Measurements from ENCODE around the gene UMPS.

Gene UMPS

GRCh38 chr3:124685067-124685466 lies 45.2 kb upstream of the UMPS start:
- no peak for TF ChIP-seq TCF12 (IDR thresholded peaks at IDR 0.05; ENCODE audit: low read depth)
- TF ChIP-seq USF1 (IDR thresholded peaks at IDR 0.05): no peak
- no peak for TF ChIP-seq TAF1 (IDR thresholded peaks at IDR 0.05; ENCODE audit: low read depth)
- no peak for TF ChIP-seq CEBPB (IDR thresholded peaks at IDR 0.05)

GRCh38 chr3:124685481-124685880 lies 44.8 kb upstream of the UMPS start:
- no peak for TF ChIP-seq TCF12 (IDR thresholded peaks at IDR 0.05; ENCODE audit: low read depth)
- TF ChIP-seq YY1 (IDR thresholded peaks at IDR 0.05; ENCODE audit: low read depth): no peak
- TF ChIP-seq CREB1 (IDR thresholded peaks at IDR 0.05; ENCODE audit: low read depth): no peak
- no peak for TF ChIP-seq EGR1 (IDR thresholded peaks at IDR 0.05)
- TF ChIP-seq REST (IDR thresholded peaks at IDR 0.05; ENCODE audit: low read depth): no peak
- no peak for TF ChIP-seq ZBTB7A (IDR thresholded peaks at IDR 0.05; ENCODE audit: low read depth)
- TF ChIP-seq MAX (IDR thresholded peaks at IDR 0.05): no peak
- no peak for TF ChIP-seq EP300 (IDR thresholded peaks at IDR 0.05; ENCODE audit: borderline replicate concordance)
- TF ChIP-seq TEAD4 (IDR thresholded peaks at IDR 0.05): no peak
- no peak for TF ChIP-seq FOXM1 (IDR thresholded peaks at IDR 0.05; ENCODE audit: borderline replicate concordance, low read depth)
- no peak for TF ChIP-seq RAD21 (IDR thresholded peaks at IDR 0.05; ENCODE audit: low read depth)
- TF ChIP-seq TAF1 (IDR thresholded peaks at IDR 0.05; ENCODE audit: low read depth): no peak
- no peak for TF ChIP-seq USF1 (IDR thresholded peaks at IDR 0.05)

- TF ChIP-seq ZBTB7A (IDR thresholded peaks at IDR 0.05; ENCODE audit: low read depth): no peak
- TF ChIP-seq FOXM1 (IDR thresholded peaks at IDR 0.05; ENCODE audit: borderline replicate concordance, low read depth): no peak
- TF ChIP-seq EP300 (IDR thresholded peaks at IDR 0.05; ENCODE audit: borderline replicate concordance): no peak
- TF ChIP-seq TCF12 (IDR thresholded peaks at IDR 0.05; ENCODE audit: low read depth): no peak
- no peak for TF ChIP-seq EGR1 (IDR thresholded peaks at IDR 0.05)
- no peak for TF ChIP-seq YY1 (IDR thresholded peaks at IDR 0.05; ENCODE audit: low read depth)
- TF ChIP-seq RAD21 (IDR thresholded peaks at IDR 0.05; ENCODE audit: low read depth): no peak
- TF ChIP-seq CREB1 (IDR thresholded peaks at IDR 0.05; ENCODE audit: low read depth): no peak
- TF ChIP-seq USF1 (IDR thresholded peaks at IDR 0.05): no peak
- no peak for TF ChIP-seq TAF1 (IDR thresholded peaks at IDR 0.05; ENCODE audit: low read depth)
- no peak for TF ChIP-seq CEBPB (IDR thresholded peaks at IDR 0.05)
- no peak for TF ChIP-seq TEAD4 (IDR thresholded peaks at IDR 0.05)
- TF ChIP-seq NFIC (IDR thresholded peaks at IDR 0.05): no peak
- no peak for TF ChIP-seq MAX (IDR thresholded peaks at IDR 0.05)
- TF ChIP-seq REST (IDR thresholded peaks at IDR 0.05; ENCODE audit: low read depth): no peak
These were observed 44.1 kb upstream of the UMPS start for GRCh38 chr3:124686028-124686670.

- TF ChIP-seq FOXM1 (IDR thresholded peaks at IDR 0.05; ENCODE audit: borderline replicate concordance, low read depth) (no peak), RAD21 (IDR thresholded peaks at IDR 0.05; ENCODE audit: low read depth) (peak; percentile 97), NFIC (IDR thresholded peaks at IDR 0.05) (no peak)
These were observed 41.4 kb upstream of the UMPS start for GRCh38 chr3:124688581-124689454.

GRCh38 chr3:124691599-124691998 lies 38.7 kb upstream of the UMPS start:
- TF ChIP-seq EP300 (IDR thresholded peaks at IDR 0.05; ENCODE audit: borderline replicate concordance) (no peak), FOXM1 (IDR thresholded peaks at IDR 0.05; ENCODE audit: borderline replicate concordance, low read depth) (no peak), REST (IDR thresholded peaks at IDR 0.05; ENCODE audit: low read depth) (no peak), YY1 (IDR thresholded peaks at IDR 0.05; ENCODE audit: low read depth) (no peak), USF1 (IDR thresholded peaks at IDR 0.05) (no peak)
